GM19099 (cell line): ENCODE measurements around the gene HADHA.

ENCODE experiments used
- POLR2A ChIP-seq: IDR thresholded peaks from 3 replicates; pipeline ENCODE4 v1.6.1; 2011; ENCODE audit warnings: low read depth; ENCODE audit not compliant: insufficient read length; ENCODE audit errors: extremely low read depth

HADHA gene

DNA sequence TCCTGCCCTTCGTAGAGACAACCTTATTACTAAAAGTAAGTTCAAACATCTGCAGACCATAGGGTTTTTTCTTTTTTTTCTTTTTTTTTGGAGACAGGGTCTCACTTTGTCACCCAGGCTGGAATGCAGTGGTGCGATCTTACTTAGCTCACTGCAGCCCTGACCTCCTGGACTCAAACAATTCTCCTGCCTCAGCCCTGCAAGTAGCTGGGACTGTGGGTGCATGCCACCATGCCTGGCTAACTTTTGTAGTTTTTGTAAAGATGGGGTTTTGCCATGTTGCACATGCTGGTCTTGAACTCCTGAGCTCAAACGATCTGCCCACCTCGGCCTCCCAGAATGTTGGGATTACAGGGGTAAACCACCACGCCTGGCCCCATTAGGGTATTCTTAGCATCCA lies 32.4 kb downstream of the HADHA start:
- no peak for TF ChIP-seq POLR2A

DNA sequence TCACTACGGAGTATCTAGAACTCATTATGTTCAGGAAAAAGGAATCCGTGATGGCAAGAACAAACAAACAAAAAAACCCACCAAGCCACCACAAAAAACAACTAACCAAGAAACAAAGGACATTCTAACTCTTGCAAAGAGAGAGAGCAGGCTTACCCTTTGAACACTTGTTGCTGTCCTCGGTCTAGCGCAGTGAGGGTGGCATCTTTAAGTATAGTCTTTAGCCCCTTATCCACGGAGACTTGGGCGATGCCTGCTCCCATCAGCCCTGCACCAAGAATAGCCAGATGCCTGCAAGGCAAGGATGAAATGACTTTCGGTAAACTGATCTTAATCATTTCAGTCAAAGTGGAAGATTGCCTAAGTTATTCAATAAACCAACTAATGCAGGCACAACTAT lies 40.5 kb downstream of the HADHA start:
- TF ChIP-seq POLR2A, result no peak

DNA sequence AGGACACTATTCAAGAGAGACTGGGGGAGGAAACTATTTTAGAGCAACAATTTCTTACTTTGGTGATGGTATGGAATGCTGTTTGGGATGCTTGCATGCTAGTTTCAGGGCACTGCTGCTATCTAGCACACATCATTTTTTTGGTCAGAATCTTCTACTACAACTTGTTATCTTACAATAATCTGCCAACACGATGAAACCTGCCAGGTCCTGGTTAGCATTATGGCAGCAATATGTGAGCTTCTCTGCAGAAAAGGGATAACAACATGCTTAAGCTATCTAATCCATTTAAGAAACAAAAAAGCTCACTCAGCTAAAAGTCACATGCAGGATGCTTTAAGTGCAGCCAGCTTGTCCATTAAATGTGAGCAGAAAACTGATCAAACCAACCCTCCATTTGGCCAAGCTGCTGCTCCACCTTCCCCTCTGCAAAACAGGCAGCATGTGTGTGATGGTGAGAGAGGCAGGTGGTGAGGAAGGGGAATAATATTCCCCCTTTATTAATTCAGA lies 41.4 kb downstream of the HADHA start:
- no peak for TF ChIP-seq POLR2A

DNA sequence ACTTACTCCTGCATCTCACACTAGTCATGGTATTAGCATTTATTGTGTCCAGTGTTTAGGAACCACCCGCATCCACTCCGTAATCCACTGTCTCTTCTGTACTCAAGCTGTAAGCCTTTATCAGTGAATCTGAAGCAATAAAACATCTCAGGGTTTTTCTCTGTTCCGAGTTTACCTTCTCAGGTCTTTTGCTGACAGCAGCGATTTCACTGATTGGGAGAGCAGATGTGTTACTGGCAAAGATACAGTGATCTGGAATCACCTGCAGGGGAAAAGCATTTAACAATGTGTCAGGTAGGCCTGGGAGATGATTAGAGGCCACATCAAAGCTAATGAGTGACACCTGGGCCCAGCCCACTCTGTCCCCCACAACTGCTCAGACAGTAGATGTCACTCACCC lies 46.9 kb downstream of the HADHA start:
- TF ChIP-seq POLR2A, result no peak

DNA sequence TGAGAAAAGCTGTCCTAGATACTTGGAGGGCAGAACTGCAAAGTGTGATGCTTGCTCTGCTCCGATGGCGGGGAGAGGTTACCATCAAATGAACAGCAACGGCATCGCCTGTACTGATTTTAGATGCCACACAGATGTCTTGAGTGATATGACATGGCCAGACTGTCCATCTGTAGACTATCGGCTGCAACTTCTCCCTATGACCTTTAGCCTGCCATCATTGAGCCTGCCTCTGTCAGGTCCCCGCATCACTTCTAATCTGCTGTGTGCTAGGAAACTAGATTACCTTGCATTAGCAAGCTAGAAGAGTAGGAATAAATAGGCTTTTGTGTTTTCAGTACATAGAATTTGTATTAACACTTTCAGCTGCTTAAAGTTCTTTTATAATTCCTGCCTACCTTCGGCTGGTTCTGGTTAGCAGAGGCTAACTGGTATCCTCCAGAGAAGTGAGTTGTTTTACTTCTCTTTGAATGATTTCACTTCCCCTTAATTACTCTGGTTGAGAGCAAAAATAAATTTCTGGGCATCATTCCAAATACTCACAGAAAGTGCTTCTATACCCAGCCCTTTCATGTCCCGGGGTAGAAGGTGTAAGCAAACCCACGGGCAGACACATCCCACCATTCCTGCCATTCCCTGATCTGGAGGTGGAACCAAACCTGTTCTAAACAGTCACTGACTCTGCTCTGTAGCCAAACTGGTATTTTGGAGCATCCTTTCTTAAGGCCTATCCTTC lies 47.6 kb downstream of the HADHA start:
- no peak for TF ChIP-seq POLR2A

DNA sequence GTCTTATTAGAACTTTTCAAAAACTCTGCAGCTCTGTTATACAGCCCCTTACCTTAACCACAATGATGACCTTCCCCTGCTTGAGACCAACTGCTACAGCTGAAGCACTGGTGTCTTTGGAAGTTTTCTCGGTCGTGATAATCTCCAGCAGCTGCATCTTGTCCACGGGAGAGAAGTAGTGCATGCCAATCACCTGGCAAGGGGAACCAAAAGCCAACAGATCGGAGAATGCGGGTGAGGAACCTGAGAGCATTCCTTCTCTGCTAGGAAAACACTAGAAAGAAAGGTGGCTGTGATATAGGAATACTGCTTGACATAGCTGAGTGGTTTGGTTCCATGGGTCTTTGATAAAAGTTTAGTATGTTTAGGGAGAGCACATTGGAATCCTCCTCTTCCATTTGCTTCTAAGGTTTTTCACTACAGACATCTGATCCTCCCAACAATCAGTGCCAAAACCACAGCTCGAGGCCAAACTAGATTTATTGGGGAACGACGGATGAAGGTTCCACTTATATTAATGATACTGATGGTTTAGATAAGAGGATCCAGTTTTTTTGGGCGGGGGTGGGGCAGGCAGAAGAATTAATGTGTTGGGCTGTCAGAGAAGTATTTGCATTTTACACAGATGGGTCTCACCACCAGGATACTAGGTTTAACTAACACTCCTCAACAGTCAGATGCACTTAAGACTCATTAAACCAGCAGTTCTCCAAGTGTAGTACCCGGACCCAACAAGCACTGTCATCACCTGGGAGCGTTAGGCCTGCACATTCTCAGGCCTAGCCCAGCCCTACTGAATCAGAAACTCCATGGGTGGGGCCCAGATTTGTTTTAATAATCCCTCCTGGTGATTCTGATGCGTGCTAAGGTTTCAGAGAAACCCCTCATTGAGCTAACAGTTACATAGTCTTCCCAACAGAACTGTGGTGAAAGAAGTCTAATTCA lies 49.1 kb downstream of the HADHA start:
- TF ChIP-seq POLR2A, result no peak

DNA sequence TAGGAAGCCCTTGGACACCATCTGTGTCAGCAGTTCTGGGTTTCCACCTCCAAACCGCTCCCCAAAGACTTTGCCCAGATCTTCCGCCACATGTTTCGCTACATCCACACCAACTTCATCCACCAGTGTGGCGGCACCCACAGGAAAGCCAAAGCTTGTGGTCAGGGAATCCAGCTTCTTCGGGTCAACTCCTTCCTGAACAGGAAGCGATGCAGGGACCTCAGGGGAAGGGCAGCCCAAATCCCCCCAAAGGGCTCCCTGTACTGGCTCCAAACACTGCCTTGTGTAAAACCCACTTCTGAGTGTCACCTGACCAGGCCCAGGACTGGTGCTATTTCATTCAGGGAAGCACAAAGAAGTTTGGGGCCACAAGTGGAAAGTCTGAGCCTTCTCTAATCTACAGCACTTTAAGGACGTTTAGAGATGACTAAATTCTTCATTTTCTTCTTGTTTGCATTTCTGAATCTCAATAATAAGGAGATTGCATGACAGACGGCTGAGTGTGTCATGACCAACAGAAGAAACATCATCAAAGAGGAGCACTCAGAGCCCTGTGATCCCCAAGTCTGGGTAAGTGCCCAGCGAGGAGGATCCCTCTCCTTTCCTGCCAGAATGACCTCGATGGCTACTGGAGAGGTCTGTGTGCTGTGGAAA lies 50.7 kb downstream of the HADHA start:
- TF ChIP-seq POLR2A, result no peak

DNA sequence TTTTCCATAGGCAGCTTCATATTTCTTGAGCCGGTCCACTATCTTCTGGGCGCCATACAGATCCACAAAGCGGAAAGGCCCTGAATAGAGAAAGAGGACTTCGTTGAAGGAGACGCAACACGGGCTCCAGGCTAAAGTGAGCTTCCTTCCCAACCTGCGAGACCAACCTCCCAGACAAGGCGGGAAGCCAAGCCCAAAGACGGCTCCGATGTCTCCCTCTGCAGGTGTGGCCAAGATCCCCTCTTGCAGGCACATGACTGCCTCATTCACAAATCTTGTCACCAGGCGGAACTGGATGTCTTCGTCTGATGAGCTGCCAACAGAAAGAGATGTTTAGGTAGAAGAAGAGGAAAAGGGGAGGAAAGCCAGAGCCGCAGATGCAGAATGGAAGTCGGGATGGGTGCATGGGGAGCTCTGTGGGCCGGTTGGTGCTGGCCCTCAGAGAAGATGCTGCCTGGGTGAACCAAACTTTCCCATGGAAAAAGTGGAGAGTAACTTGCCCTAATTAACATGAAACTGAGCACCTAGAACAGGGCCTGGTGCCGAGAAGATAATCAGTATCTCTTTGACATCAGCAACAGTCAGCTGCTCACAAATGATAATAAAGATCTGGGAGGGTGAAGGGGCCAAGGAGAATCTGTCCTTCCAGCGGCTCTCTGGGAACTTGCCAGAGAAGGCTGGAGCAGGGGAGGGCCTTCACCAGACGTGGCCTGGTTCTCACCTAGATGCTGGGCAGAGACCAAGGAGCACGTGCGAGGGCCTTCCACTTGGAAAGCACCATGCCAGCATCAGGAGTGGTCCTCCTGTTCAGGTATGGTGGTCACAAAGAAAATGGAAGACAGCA lies 52.9 kb downstream of the HADHA start:
- TF ChIP-seq POLR2A, result no peak

DNA sequence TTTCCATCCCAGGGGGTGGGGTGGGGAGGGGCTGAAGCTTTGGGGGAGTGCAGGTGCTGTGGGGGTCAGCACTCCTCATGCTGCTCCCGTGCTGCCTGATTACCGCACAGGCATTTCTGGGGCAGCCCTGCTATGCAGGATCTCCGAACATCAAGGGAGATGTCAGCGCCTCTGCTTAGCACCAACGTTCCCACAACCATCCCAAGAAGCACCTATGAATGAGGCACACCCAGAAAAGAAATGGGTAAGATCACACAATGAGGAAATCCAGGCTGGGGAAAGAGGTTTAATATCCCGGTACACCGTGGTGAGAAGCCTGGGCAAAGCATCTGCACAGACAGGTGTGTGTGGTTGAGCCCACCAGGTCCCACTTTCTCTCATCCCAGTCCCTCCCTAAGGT lies 54.1 kb downstream of the HADHA start:
- TF ChIP-seq POLR2A, result no peak

DNA sequence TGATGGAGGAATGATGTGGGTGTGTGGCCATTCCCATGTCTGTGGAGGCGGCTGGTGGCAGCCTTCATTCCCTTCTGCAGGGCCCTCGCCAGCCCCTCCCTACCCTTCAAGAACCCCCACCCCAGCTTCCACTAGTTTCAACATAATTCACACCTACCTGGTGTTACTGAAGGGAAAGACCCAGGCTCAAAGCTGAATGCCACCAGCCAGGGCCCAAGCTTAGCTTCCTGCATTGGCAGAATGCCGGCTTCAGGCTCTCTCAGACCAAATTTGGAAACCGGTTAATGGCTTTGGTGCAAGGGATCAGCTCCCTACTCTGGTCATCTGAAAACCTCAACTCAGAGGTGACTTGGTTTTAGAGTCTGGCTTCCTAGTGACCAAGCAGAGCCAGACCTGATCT lies 54.7 kb downstream of the HADHA start:
- no peak for TF ChIP-seq POLR2A

DNA sequence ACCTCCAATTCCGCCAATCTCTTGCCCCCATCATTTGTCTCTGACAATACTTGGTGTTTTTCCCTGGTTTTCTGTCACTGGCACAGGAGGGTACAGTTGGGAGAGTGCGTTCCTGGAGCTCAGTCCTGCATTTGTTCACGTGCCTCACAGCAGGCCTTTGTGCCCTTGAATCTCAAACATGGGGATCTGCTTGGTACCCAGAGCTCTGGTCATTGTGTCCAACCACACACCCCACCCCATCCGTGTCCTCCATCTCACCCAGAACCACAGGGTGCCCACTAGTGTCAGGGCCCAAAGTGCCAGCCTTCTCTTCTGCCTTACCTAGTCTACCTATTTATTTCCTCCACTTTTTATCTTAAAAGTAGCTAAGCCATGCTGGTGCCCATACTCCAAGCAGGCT lies 55.3 kb downstream of the HADHA start:
- no peak for TF ChIP-seq POLR2A

DNA sequence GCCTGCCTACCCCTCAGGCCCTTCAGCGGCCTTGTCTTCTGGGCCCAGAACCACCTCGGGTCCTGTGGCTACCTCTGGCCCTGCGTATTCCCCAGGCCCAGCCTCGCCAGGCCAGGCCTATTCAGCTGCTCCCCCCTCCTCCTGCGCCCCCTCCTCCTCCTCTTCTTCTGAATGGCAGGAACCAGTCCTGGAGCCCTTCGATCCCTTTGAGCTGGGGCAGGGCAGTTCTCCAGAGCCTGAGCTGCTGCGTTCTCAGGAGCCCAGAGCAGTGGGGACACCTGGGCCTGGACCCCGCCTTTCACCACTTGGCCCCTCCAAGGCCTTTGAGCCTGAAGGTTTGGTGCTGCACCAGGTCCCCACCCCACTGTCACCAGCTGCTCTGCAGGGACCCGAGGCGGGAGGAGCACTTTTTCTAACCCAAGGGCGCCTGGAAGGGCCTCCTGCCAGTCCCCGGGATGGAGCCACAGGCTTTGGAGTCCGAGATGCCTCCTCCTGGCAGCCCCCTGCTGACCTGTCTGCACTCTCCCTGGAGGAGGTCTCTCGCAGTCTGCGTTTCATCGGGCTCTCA lies 56.8 kb downstream of the HADHA start:
- TF ChIP-seq POLR2A, result no peak

DNA sequence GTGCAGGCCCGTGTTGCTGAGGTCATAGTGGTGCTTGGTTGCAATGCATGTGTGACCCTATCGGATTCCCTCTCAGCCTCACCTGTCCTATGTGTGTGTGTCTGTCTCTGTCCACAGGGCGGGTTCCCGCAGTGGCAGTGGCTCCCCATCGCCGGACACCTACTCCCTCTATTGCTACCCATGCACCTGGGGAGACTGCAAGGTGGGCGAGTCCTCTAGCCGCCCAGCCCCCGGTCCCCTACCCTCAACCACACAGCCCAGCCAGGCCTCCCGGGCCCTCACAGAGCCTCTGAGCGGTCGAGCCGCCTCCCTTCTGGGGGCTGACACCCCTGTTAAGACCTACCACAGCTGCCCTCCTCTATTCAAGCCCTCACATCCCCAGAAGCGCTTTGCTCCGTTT lies 57.3 kb downstream of the HADHA start:
- TF ChIP-seq POLR2A, result no peak
